NB4 (cell line): ENCODE data around the gene LAMB3.

ENCODE experiments used
- DNase-seq: peaks from one replicate; pipeline ENCODE4 v3.0.0; 2010; ENCODE audit warnings: low read depth
- H3K4me3 ChIP-seq: one replicate; pipeline ENCODE4 v1.5.1; 2011; ENCODE audit warnings: mild to moderate bottlenecking, low read depth, low read length, moderate library complexity
- CTCF ChIP-seq: IDR thresholded peaks from one replicate; pipeline ENCODE4 v1.5.1; 2012; ENCODE audit warnings: low read depth, low read length
- MAX ChIP-seq: IDR thresholded peaks from 2 replicates; pipeline ENCODE4 v1.6.1; 2011; ENCODE audit warnings: low read depth, low read length
- MYC ChIP-seq: IDR thresholded peaks from 2 replicates; pipeline ENCODE4 v1.6.1; 2011; ENCODE audit warnings: low read depth, low read length
- POLR2A ChIP-seq: IDR thresholded peaks from 2 replicates; pipeline ENCODE4 v1.6.1; 2011; ENCODE audit warnings: mild to moderate bottlenecking; ENCODE audit not compliant: insufficient read length; ENCODE audit errors: extremely low read depth

LAMB3 gene

GRCh38 chr1:209609791-209610630 is 42.2 kb downstream of the LAMB3 start:
- no peak for DNase-seq
- TF ChIP-seq MAX (no peak), POLR2A (no peak), MYC (no peak), CTCF (no peak)
- H3K4me3 ChIP-seq: no peak overlapping the region

GRCh38 chr1:209609041-209609790 is 43.0 kb downstream of the LAMB3 start:
- no peak for TF ChIP-seq CTCF
- TF ChIP-seq MAX: no peak
- TF ChIP-seq MYC: no peak
- no peak for TF ChIP-seq POLR2A
- H3K4me3 ChIP-seq: no peak overlapping the region
- DNase-seq: no peak

- no peak for TF ChIP-seq CTCF
- TF ChIP-seq MYC: no peak
- TF ChIP-seq POLR2A: no peak
- no peak for TF ChIP-seq MAX
- no peak overlapping the region for H3K4me3 ChIP-seq
Measured at GRCh38 chr1:209607795-209608178, 44.4 kb downstream of the LAMB3 start.

GRCh38 chr1:209607102-209607794 is 45.0 kb downstream of the LAMB3 start:
- no peak for TF ChIP-seq MAX
- no peak for TF ChIP-seq POLR2A
- TF ChIP-seq MYC: no peak
- no peak for TF ChIP-seq CTCF
- no peak for DNase-seq

More at GRCh38 chr1:209607795-209608178, 44.4 kb downstream of the LAMB3 start:
- DNase-seq: no peak

GRCh38 chr1:209603877-209604276 is 48.3 kb downstream of the LAMB3 start:
- H3K4me3 ChIP-seq: no peak overlapping the region
- no peak for TF ChIP-seq CTCF
- DNase-seq: no peak

More at GRCh38 chr1:209607102-209607794, 45.0 kb downstream of the LAMB3 start:
- no peak overlapping the region for H3K4me3 ChIP-seq
